T-helper 17 cell (primary cell): ENCODE measurements around the gene CTAGE9. TPM values are rescaled to one million over a fixed set of nuclear protein-coding genes. Genes with fewer than 3 reads are reported as not detected.

Experiments used
- ATAC-seq: fragments of 150-1000 bp; cut with Tn5 transposase; 2 replicates; pipeline ENCODE4 v1.10.0; 2021; ENCODE audit warnings: mild to moderate bottlenecking, moderate library complexity
- DNase-seq, 3 donors: peaks; one replicate each; pipeline versions ENCODE4 v3.0.0 to v3.0.0-alpha.2; 2020 to 2021
- H3K9me3 ChIP-seq: one replicate; pipeline ENCODE4 v1.7.0; 2013; ENCODE audit warnings: low read length, mild to moderate bottlenecking; ENCODE audit not compliant: control insufficient read depth, poor library complexity, severe bottlenecking
- H3K27ac Mint-ChIP-seq: one replicate; pipeline ENCODE4 v1.8.0; 2022; ENCODE audit warnings: mild to moderate bottlenecking, moderate library complexity, mixed read lengths
- H3K27me3 Mint-ChIP-seq: one replicate; pipeline ENCODE4 v1.8.0; 2022; ENCODE audit warnings: mixed read lengths
- H3K36me3 Mint-ChIP-seq: one replicate; pipeline ENCODE4 v1.8.0; 2022; ENCODE audit warnings: low read depth, mixed read lengths
- H3K4me1 Mint-ChIP-seq: one replicate; pipeline ENCODE4 v1.8.0; 2022; ENCODE audit warnings: mild to moderate bottlenecking, mixed read lengths
- H3K4me3 Mint-ChIP-seq: one replicate; pipeline ENCODE4 v1.8.0; 2022; ENCODE audit warnings: mild to moderate bottlenecking, moderate library complexity, mixed read lengths
- total RNA-seq, 4 donors: library from RNA in 2 of 4; stranded (reverse) in 2 of 4; gene quantifications; one replicate each; pipeline ENCODE4 v1.2.3 and lab custom pipeline; 2022 to 2026

Gene CTAGE9
- total RNA-seq, 2 donors from 2014 or later: not detected

DNA sequence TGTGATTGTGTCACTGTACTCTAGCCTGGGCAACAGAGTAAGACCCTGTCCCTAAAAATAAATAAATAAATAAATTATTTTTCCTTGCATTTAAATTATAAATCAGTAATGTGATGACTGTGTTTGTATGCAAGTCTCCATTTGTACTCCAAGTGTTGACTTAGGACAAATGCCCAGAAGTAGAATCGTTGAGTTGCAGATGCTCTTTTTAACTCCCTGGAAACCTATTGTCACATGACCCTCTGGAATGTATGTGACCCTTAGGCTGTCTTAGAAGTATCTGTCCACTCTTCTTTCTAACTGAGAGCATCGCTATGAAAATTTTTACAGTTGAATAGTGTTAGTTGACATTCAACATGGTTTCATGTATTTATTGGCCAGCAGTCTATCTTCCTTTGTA lies 28.4 kb downstream of the CTAGE9 start:
- DNase-seq (no peak), ATAC-seq (no peak)
- H3K9me3 ChIP-seq: no peaks in the 10 kb centered on the region
- no peaks in the 10 kb centered on the region for H3K4me1 Mint-ChIP-seq
- peaks cover 3% of the 10 kb centered on the region for H3K36me3 Mint-ChIP-seq
- H3K4me3 Mint-ChIP-seq: no peak overlapping the region
- no peaks in the 10 kb centered on the region for H3K27me3 Mint-ChIP-seq
- H3K27ac Mint-ChIP-seq: no peak overlapping the region

DNA sequence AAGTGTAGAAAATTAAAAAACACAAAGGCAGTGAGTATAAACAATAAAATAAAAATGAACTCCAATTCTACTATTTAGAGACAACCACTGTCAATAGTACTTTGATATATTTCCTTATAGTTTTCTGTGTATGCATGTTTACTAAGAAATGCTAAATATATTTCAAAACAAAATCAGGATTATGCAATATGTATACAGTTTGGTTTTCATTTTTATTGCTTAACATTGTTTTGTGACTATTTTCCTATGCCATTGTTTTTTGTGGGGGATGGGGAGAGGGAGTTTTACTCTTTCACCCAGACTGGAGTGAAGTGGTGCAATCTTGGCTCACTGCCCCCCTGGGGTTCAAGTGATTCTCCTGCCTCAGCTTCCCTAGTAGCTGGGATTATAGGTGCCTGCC lies 29.2 kb downstream of the CTAGE9 start:
- no peaks in the 10 kb centered on the region for H3K9me3 ChIP-seq
- Mint-ChIP-seq H3K27ac (no peak overlapping the region), H3K4me3 (no peak overlapping the region), H3K36me3 (peaks cover 3% of the 10 kb centered on the region), H3K27me3 (no peaks in the 10 kb centered on the region), H3K4me1 (no peaks in the 10 kb centered on the region)
- DNase-seq: no peak
- no peak for ATAC-seq

DNA sequence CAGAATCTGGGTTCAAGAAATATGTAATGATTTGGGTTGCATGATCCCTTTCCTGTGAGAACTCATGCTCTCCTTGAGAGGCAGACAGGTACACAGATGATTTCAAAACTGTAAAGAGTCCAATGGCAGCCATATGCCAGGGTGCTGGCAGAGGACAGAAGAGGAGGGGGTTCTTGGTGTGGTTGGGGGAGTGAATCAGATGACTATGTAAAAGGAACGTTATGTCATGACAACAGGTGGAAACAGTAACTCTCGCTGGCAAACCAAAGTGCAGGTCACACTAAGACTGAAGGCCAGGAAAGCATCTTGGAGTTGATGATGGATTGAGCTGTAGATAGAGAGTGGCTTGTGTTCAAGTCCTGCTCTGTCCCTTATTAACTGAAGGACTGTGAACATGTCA lies 29.9 kb downstream of the CTAGE9 start:
- no peak for ATAC-seq

DNA sequence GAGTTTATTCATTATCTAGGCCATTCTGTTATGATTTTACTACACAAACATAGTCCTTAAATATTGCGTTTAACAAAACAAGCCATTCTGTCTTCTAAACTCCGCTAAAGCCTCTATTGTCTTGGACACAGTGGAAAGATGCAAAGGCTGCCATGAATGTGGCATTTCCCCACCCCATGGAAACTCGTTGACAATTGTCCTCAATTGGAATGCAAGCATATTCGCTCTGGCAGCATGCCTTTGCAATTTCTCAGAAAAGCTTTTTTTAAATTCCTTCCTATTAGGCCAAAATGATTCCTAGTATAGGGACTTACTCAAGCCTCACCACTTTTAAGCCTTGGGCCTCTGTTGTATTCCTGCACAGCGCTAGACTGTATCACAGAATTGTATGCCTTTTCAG lies 32.4 kb downstream of the CTAGE9 start:
- Mint-ChIP-seq H3K36me3 (peaks cover 3% of the 10 kb centered on the region), H3K4me3 (no peak overlapping the region), H3K4me1 (no peaks in the 10 kb centered on the region), H3K27me3 (no peaks in the 10 kb centered on the region), H3K27ac (no peak overlapping the region)
- ATAC-seq: no peak
- DNase-seq: no peak
- H3K9me3 ChIP-seq: no peaks in the 10 kb centered on the region

More for the DNA sequence above, 29.9 kb downstream of the CTAGE9 start:
- no peak overlapping the region for H3K27ac Mint-ChIP-seq
- no peak for DNase-seq
- H3K4me1 Mint-ChIP-seq: no peaks in the 10 kb centered on the region
- H3K4me3 Mint-ChIP-seq: no peak overlapping the region
- peaks cover 3% of the 10 kb centered on the region for H3K36me3 Mint-ChIP-seq
- H3K27me3 Mint-ChIP-seq: no peaks in the 10 kb centered on the region
- H3K9me3 ChIP-seq: no peaks in the 10 kb centered on the region

DNA sequence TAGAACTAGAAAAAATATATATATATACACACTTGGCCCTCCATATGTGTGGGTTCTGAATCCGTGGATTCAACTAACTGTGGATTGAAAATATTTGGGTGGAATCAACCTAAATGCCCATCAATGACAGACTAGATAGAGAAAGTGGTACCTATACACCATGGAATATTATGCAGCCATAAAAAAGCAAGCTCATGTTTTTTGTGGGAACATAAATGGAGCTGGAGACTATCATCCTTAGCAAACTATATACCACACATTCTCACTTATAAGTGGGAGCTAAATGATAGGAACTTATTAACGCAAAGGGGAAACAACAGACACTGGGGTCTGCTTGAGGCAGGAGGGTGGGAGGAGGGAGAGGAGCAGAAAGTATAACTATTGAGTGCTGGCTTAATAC lies 37.6 kb downstream of the CTAGE9 start:
- no peak overlapping the region for H3K4me3 Mint-ChIP-seq
- H3K27me3 Mint-ChIP-seq: peaks cover 4% of the 10 kb centered on the region
- H3K36me3 Mint-ChIP-seq: no peaks in the 10 kb centered on the region
- no peaks in the 10 kb centered on the region for H3K9me3 ChIP-seq
- DNase-seq: no peak
- no peak overlapping the region for H3K27ac Mint-ChIP-seq
- no peak for ATAC-seq
- H3K4me1 Mint-ChIP-seq: no peaks in the 10 kb centered on the region

DNA sequence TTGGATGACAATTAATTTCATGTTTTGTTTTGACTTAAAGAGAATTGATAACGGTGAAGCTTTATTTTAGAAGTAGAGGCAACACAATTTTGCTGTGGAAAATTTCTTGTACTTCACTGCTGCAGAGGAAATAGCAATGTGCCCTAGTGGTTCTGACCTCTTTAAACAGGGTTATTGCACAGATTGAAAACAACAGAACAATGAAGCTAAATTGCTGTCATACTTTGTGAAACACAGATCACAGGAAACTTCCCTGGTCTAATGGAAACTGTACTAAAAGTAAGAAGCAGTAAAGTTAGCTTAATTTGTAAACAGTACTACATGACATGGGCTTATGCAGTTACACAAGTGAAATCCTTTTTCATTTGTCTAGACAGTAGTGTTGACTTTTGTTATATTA lies 40.9 kb downstream of the CTAGE9 start:
- DNase-seq: no peak
- H3K27me3 Mint-ChIP-seq: peaks cover 4% of the 10 kb centered on the region
- H3K9me3 ChIP-seq: no peaks in the 10 kb centered on the region
- H3K36me3 Mint-ChIP-seq: no peaks in the 10 kb centered on the region
- H3K27ac Mint-ChIP-seq: no peak overlapping the region
- no peak overlapping the region for H3K4me3 Mint-ChIP-seq
- H3K4me1 Mint-ChIP-seq: no peaks in the 10 kb centered on the region
- ATAC-seq: no peak

DNA sequence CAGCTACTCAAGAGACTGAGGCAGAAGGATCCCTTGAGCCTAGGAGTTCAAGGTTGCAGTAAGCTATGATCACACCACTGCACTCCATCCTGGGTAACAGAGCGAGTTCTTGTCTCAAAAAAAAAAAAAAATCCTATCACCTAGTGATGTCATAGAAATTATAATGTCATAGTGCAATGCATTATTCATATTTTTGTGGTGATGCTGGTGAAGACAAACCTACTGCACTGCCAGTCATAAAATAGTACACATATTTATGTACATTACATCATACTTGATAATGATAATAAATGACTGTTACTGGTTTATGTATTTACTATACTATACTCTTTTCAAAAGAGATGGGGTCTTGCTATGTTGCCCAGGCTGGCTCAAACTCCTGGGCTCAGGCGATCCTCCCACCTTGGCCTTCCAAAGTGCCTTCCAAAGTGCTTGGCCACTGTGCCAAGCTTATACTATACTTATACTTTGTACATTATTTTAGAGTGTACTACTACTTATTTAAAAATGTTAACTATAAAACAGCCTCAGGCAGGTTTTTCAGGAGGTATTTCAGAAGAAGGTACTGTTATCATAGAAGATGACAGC lies 47.1 kb downstream of the CTAGE9 start:
- DNase-seq: no peak
- no peak overlapping the region for H3K4me3 Mint-ChIP-seq

DNA sequence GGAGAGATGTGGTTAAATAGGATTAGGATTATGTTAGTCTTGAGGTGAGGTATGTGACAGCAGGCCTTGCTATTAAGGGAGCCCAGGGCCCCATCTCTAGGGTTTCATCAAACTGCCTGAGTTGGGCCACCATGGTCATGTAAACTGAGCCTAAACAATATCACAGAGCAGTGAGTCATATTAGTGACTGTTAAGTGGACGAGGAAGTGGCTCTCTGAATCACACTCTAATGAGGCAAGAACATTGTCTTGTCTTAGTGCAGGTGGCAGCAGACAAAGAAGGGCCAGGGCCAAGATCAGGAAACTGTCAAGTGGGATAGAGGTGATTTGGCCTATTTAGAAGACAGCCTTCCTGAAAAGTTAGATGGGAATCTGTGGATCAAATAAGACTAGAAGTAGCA lies 50.6 kb downstream of the CTAGE9 start:
- no peak overlapping the region for H3K27ac Mint-ChIP-seq

More for the DNA sequence above, 47.1 kb downstream of the CTAGE9 start:
- no peak overlapping the region for H3K27ac Mint-ChIP-seq
- no peak for ATAC-seq
- H3K4me1 Mint-ChIP-seq: no peaks in the 10 kb centered on the region
- H3K36me3 Mint-ChIP-seq: no peaks in the 10 kb centered on the region
- no peaks in the 10 kb centered on the region for H3K27me3 Mint-ChIP-seq
- H3K9me3 ChIP-seq: no peaks in the 10 kb centered on the region

More for the DNA sequence above, 50.6 kb downstream of the CTAGE9 start:
- no peak for ATAC-seq
- no peaks in the 10 kb centered on the region for H3K4me1 Mint-ChIP-seq
- DNase-seq: no peak
- no peak overlapping the region for H3K4me3 Mint-ChIP-seq
- H3K9me3 ChIP-seq: no peaks in the 10 kb centered on the region
- no peaks in the 10 kb centered on the region for H3K27me3 Mint-ChIP-seq
- no peaks in the 10 kb centered on the region for H3K36me3 Mint-ChIP-seq

Other genes with a start within 250 kb of the CTAGE9 start
- gene ARG1, start 137.8 kb downstream of the CTAGE9 start, total RNA-seq: not detected
- gene MED23, start 82.8 kb downstream of the CTAGE9 start, total RNA-seq: 10 to 100 TPM; 48.5 to 60.4 TPM
- under 1 TPM; 0.16 to 0.70 TPM for gene ENPP3, start 73.7 kb downstream of the CTAGE9 start, total RNA-seq
- gene OR2A4, start 9.6 kb downstream of the CTAGE9 start, total RNA-seq: not detected
- gene ENPP1, start 97.0 kb upstream of the CTAGE9 start, total RNA-seq: 1 to 10 TPM; 1.7 to 2.1 TPM
- under 1 TPM in 1 of 2 donors, not detected in 1; 0.20 TPM for gene CCN2, start 240.4 kb upstream of the CTAGE9 start, total RNA-seq